GM12892 (cell line): ENCODE results near the gene IFT20.

Experiments used
- POLR2A ChIP-seq: IDR thresholded peaks from 2 replicates; pipeline ENCODE4 v1.6.1; 2011; ENCODE audit warnings: low read depth, low read length, control low read depth
- POLR2AphosphoS5 ChIP-seq: IDR thresholded peaks from 2 replicates; pipeline ENCODE4 v1.6.1; 2011; ENCODE audit warnings: low read depth, low read length, control low read depth
- TAF1 ChIP-seq: IDR thresholded peaks from 2 replicates; pipeline ENCODE4 v1.6.1; 2011; ENCODE audit warnings: low read depth, mild to moderate bottlenecking, control low read depth, low read length, borderline replicate concordance

- TF ChIP-seq POLR2AphosphoS5 (no peak), POLR2A (no peak), TAF1 (no peak)
Observed at GRCh38 chr17:28385037-28385400, 49.7 kb upstream of the IFT20 start.
